ENCODE data around the gene MESP2. TPM values are rescaled to one million over a fixed set of nuclear protein-coding genes. Genes with fewer than 3 reads are reported as not detected.

Gene MESP2
- total RNA-seq, 1 experiment from 2014 or later: not detected

GRCh38 chr15:89822611-89822950 is 46.4 kb downstream of the MESP2 start:
- Mint-ChIP-seq H3K36me3 (ENCODE audit: insufficient read depth, unreplicated experiment) (no peaks in the 10 kb centered on the region), H3K4me1 (ENCODE audit: insufficient read depth, unreplicated experiment) (peaks cover 52% of the 10 kb centered on the region), H3K4me3 (ENCODE audit: unreplicated experiment) (peak overlapping the region; percentile 38), H3K9me3 (ENCODE audit: unreplicated experiment) (no peaks in the 10 kb centered on the region), H3K27ac (ENCODE audit: low read depth, unreplicated experiment) (peak overlapping the region; percentile 81), H3K27me3 (ENCODE audit: insufficient read depth, unreplicated experiment) (no peaks in the 10 kb centered on the region)
- no peak for DNase-seq (ENCODE audit: unreplicated experiment)
- BruUV-seq (replicated peaks): no TSS peak
- intact Hi-C loops (cut with micrococcal nuclease): no loop called here
- POLR2A ChIA-PET: interaction anchor here (0.9 to 4.1 kb wide), 5 partner anchors 8 to 52 kb away, joined by 3 to 22 read pairs (median 4); partner anchors contain the start of gene ANPEP
- CTCF ChIA-PET: interaction anchor here (0.6 to 3.5 kb wide), 5 partner anchors 13 to 62 kb away, joined by 3 to 10 read pairs (median 4); no protein-coding TSS in a partner anchor
- no peak for TF ChIP-seq CTCF (IDR thresholded peaks at IDR 0.05; ENCODE audit: unreplicated experiment)

GRCh38 chr15:89822951-89823711 is 47.0 kb downstream of the MESP2 start:
- Mint-ChIP-seq H3K9me3 (ENCODE audit: unreplicated experiment) (no peaks in the 10 kb centered on the region), H3K36me3 (ENCODE audit: insufficient read depth, unreplicated experiment) (no peaks in the 10 kb centered on the region), H3K4me1 (ENCODE audit: insufficient read depth, unreplicated experiment) (peaks cover 55% of the 10 kb centered on the region), H3K4me3 (ENCODE audit: unreplicated experiment) (no peak overlapping the region), H3K27me3 (ENCODE audit: insufficient read depth, unreplicated experiment) (no peaks in the 10 kb centered on the region), H3K27ac (ENCODE audit: low read depth, unreplicated experiment) (peak overlapping the region; percentile 81)
- intact Hi-C loops (cut with micrococcal nuclease): no loop called here
- peak; percentile 80 for DNase-seq (ENCODE audit: unreplicated experiment)
- no TSS peak for BruUV-seq (replicated peaks)
- no peak for TF ChIP-seq CTCF (IDR thresholded peaks at IDR 0.05; ENCODE audit: unreplicated experiment)
- ChIA-PET CTCF (interaction anchor here (0.6 to 1.5 kb wide), 8 partner anchors 12 to 379 kb away, joined by 3 to 5 read pairs (median 4); no protein-coding TSS in a partner anchor), POLR2A (interaction anchor here (0.6 to 4.1 kb wide), 5 partner anchors 8 to 62 kb away, joined by 3 to 22 read pairs (median 3); partner anchors contain the start of gene ANPEP)

- intact Hi-C loops (cut with micrococcal nuclease): no loop called here
- no peaks in the 10 kb centered on the region for H3K9me3 Mint-ChIP-seq (ENCODE audit: unreplicated experiment)
- H3K27me3 Mint-ChIP-seq (ENCODE audit: insufficient read depth, unreplicated experiment): no peaks in the 10 kb centered on the region
- peak overlapping the region; percentile 57 for H3K27ac Mint-ChIP-seq (ENCODE audit: low read depth, unreplicated experiment)
- POLR2A ChIA-PET: interaction anchor here (0.6 to 1.1 kb wide), 5 partner anchors 10 to 63 kb away, joined by 3 to 4 read pairs (median 3); no protein-coding TSS in a partner anchor
- no peak for TF ChIP-seq CTCF (IDR thresholded peaks at IDR 0.05; ENCODE audit: unreplicated experiment)
- CTCF ChIA-PET: interaction anchor here (0.6 to 1.3 kb wide), 3 partner anchors 13 to 63 kb away, joined by 3 to 4 read pairs (median 4); no protein-coding TSS in a partner anchor
- no peaks in the 10 kb centered on the region for H3K36me3 Mint-ChIP-seq (ENCODE audit: insufficient read depth, unreplicated experiment)
- DNase-seq (ENCODE audit: unreplicated experiment): no peak
- H3K4me1 Mint-ChIP-seq (ENCODE audit: insufficient read depth, unreplicated experiment): peaks cover 61% of the 10 kb centered on the region
- no TSS peak for BruUV-seq (replicated peaks)
- H3K4me3 Mint-ChIP-seq (ENCODE audit: unreplicated experiment): no peak overlapping the region
Measured at GRCh38 chr15:89823836-89824606, 47.9 kb downstream of the MESP2 start.

- Mint-ChIP-seq H3K36me3 (ENCODE audit: insufficient read depth, unreplicated experiment) (no peaks in the 10 kb centered on the region), H3K27me3 (ENCODE audit: insufficient read depth, unreplicated experiment) (no peaks in the 10 kb centered on the region), H3K27ac (ENCODE audit: low read depth, unreplicated experiment) (no peak overlapping the region), H3K4me1 (ENCODE audit: insufficient read depth, unreplicated experiment) (peaks cover 64% of the 10 kb centered on the region), H3K4me3 (ENCODE audit: unreplicated experiment) (no peak overlapping the region), H3K9me3 (ENCODE audit: unreplicated experiment) (no peaks in the 10 kb centered on the region)
- DNase-seq (ENCODE audit: unreplicated experiment): no peak
- TF ChIP-seq CTCF (IDR thresholded peaks at IDR 0.05; ENCODE audit: unreplicated experiment): no peak
- CTCF ChIA-PET: no interaction called here
- intact Hi-C loops (cut with micrococcal nuclease): no loop called here
- no TSS peak for BruUV-seq (replicated peaks)
- POLR2A ChIA-PET: no interaction called here
Measured at GRCh38 chr15:89824607-89824867, 48.4 kb downstream of the MESP2 start.
